HG02884 (cell line): Measurements from ENCODE around the gene ZNF500.
A peak's percentile ranks its signal among the peaks of the same experiment; 100 is the strongest.

Experiments used
- ATAC-seq: cut with Tn5 transposase; IDR thresholded peaks from one replicate; pipeline ENCODE4 v1.9.1; 2021; ENCODE audit warnings: mild to moderate bottlenecking, moderate library complexity; ENCODE audit not compliant: unreplicated experiment

Gene ZNF500

GRCh38 chr16:4775005-4775404, 8.0 kb upstream of the ZNF500 start:
- no peak for ATAC-seq

GRCh38 chr16:4772351-4772750, 5.4 kb upstream of the ZNF500 start:
- no peak for ATAC-seq

GRCh38 chr16:4771646-4772045, 4.7 kb upstream of the ZNF500 start:
- ATAC-seq: no peak

- no peak for ATAC-seq
These were observed 2.3 kb upstream of the ZNF500 start for GRCh38 chr16:4769306-4769638.

GRCh38 chr16:4768549-4769305, 1.8 kb upstream of the ZNF500 start:
- peak; percentile 54 for ATAC-seq

- ATAC-seq: no peak
These were observed 1.0 kb upstream of the ZNF500 start for GRCh38 chr16:4767872-4768548.

- no peak for ATAC-seq
These were observed 1.2 kb downstream of the ZNF500 start for GRCh38 chr16:4765511-4766474.

GRCh38 chr16:4763791-4764190, 3.2 kb downstream of the ZNF500 start:
- ATAC-seq: no peak

- ATAC-seq: no peak
These were observed 4.8 kb downstream of the ZNF500 start for GRCh38 chr16:4762205-4762604.

GRCh38 chr16:4760221-4760910, 6.6 kb downstream of the ZNF500 start:
- ATAC-seq: no peak

- ATAC-seq: no peak
These were observed 11.3 kb downstream of the ZNF500 start for GRCh38 chr16:4755687-4756086.

- no peak for ATAC-seq
These were observed 12.1 kb downstream of the ZNF500 start for GRCh38 chr16:4754865-4755264.

- no peak for ATAC-seq
These were observed 13.7 kb downstream of the ZNF500 start for GRCh38 chr16:4753227-4753626.

- ATAC-seq: no peak
These were observed 14.4 kb downstream of the ZNF500 start for GRCh38 chr16:4752351-4753100.

- ATAC-seq: no peak
These were observed 16.1 kb downstream of the ZNF500 start for GRCh38 chr16:4750896-4751295.

- no peak for ATAC-seq
These were observed 17.2 kb downstream of the ZNF500 start for GRCh38 chr16:4749700-4750257.

- no peak for ATAC-seq
These were observed 18.1 kb downstream of the ZNF500 start for GRCh38 chr16:4748682-4749411.

- no peak for ATAC-seq
These were observed 18.9 kb downstream of the ZNF500 start for GRCh38 chr16:4747906-4748681.
